ENCODE results near the gene PIP5K1C.

Gene PIP5K1C

GRCh38 chr19:3593156-3593555, 107.1 kb downstream of the PIP5K1C start:
- H3F3A ChIP-seq (ENCODE audit: insufficient read depth) = 0 out of 2 replicates have a peak, but pooled peaks cover 3% of the 10 kb centered on the region
- H3K9me3 ChIP-seq (ENCODE audit: insufficient read depth, low read length) = peaks cover 10% of the 10 kb centered on the region; the same call in 1 of the 2 replicates
- H3K4me2 ChIP-seq (ENCODE audit: low read depth, low read length, poor library complexity, severe bottlenecking) = no peak overlapping the region
- no peak for TF ChIP-seq EZH2phosphoT487 (conservative IDR thresholded peaks at IDR 0.05; ENCODE audit: low read length)
- H3K4me3 ChIP-seq (ENCODE audit: insufficient read depth, low read length, poor library complexity, severe bottlenecking) = no peak overlapping the region
- H2AFZ ChIP-seq (ENCODE audit: low read depth, low read length, severe bottlenecking) = no peak overlapping the region
- H3K27me3 ChIP-seq (ENCODE audit: low read length) = no peaks in the 10 kb centered on the region
- H3K79me2 ChIP-seq (ENCODE audit: insufficient read depth, low read length) = no peaks in the 10 kb centered on the region
- no peaks in the 10 kb centered on the region for H4K20me1 ChIP-seq (ENCODE audit: low read depth, low read length)
- H3K9ac ChIP-seq (ENCODE audit: low read length) = no peak overlapping the region
- no peaks in the 10 kb centered on the region for H3K9me2 ChIP-seq (replicated peaks; ENCODE audit: insufficient read depth, low read length)
- no peak overlapping the region for H3K27ac ChIP-seq (ENCODE audit: low read depth, low read length)
- H3K36me3 ChIP-seq (ENCODE audit: low read length) = no peaks in the 10 kb centered on the region

GRCh38 chr19:3591876-3592613, 108.2 kb downstream of the PIP5K1C start:
- H3K9ac ChIP-seq (ENCODE audit: low read length) = no peak overlapping the region
- no peaks in the 10 kb centered on the region for H3K9me2 ChIP-seq (replicated peaks; ENCODE audit: insufficient read depth, low read length)
- TF ChIP-seq, protein P1, sequence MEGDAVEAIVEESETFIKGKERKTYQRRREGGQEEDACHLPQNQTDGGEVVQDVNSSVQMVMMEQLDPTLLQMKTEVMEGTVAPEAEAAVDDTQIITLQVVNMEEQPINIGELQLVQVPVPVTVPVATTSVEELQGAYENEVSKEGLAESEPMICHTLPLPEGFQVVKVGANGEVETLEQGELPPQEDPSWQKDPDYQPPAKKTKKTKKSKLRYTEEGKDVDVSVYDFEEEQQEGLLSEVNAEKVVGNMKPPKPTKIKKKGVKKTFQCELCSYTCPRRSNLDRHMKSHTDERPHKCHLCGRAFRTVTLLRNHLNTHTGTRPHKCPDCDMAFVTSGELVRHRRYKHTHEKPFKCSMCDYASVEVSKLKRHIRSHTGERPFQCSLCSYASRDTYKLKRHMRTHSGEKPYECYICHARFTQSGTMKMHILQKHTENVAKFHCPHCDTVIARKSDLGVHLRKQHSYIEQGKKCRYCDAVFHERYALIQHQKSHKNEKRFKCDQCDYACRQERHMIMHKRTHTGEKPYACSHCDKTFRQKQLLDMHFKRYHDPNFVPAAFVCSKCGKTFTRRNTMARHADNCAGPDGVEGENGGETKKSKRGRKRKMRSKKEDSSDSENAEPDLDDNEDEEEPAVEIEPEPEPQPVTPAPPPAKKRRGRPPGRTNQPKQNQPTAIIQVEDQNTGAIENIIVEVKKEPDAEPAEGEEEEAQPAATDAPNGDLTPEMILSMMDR (IDR thresholded peaks at IDR 0.05; ENCODE audit: insufficient read depth, low read length, poor library complexity, severe bottlenecking) = no peak
- TF ChIP-seq EZH2phosphoT487 (conservative IDR thresholded peaks at IDR 0.05; ENCODE audit: low read length) = no peak
- no peaks in the 10 kb centered on the region for H3K79me2 ChIP-seq (ENCODE audit: insufficient read depth, low read length)
- H3K27ac ChIP-seq (ENCODE audit: low read depth, low read length) = no peak overlapping the region
- H3K9me3 ChIP-seq (ENCODE audit: insufficient read depth, low read length) = peaks cover 10% of the 10 kb centered on the region; the same call in 1 of the 2 replicates
- H3K27me3 ChIP-seq (ENCODE audit: low read length) = no peaks in the 10 kb centered on the region
- no peak overlapping the region for H3K4me3 ChIP-seq (ENCODE audit: insufficient read depth, low read length, poor library complexity, severe bottlenecking)
- no peaks in the 10 kb centered on the region for H3K36me3 ChIP-seq (ENCODE audit: low read length)
- H2AFZ ChIP-seq (ENCODE audit: low read depth, low read length, severe bottlenecking) = no peak overlapping the region
- H3K4me2 ChIP-seq (ENCODE audit: low read depth, low read length, poor library complexity, severe bottlenecking) = no peak overlapping the region
- 0 out of 2 replicates have a peak, but pooled peaks cover 3% of the 10 kb centered on the region for H3F3A ChIP-seq (ENCODE audit: insufficient read depth)
- no peaks in the 10 kb centered on the region for H4K20me1 ChIP-seq (ENCODE audit: low read depth, low read length)

DNA sequence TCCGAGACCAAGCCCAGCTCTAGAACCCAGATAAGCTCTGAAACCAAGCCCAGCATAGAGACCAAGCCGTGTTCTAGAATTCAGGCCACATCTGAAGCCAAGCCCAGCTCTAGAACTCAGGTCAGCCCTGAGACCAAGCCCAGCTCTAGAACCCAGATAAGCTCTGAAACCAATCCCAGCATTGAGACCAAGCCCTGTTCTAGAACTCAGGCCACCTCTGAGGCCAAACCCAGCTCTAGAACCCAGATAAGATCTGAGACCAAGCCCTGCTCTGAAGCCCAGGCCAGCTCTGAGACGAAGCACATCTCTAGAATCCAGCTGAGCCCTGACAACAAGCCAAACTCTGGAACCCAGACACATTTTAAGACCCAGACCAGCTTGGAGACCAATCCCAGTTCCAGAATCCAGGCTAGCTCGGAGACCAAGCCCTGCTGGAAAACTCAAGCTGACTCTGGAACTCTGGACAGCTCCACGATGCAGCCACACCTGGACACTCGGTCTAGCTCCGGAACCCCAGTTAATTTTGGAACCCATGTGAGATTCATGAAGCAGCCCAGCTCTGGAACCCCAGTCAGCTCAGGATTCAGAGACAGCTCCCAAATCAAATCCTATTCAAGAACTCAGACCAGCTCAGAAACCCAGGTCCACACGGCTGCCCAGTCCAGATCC, 109.1 kb downstream of the PIP5K1C start:
- H3K9me2 ChIP-seq (replicated peaks; ENCODE audit: insufficient read depth, low read length) = no peaks in the 10 kb centered on the region
- no peaks in the 10 kb centered on the region for H3K36me3 ChIP-seq (ENCODE audit: low read length)

More for the DNA sequence above, 109.1 kb downstream of the PIP5K1C start:
- Histone ChIP-seq H3K4me3 (ENCODE audit: insufficient read depth, low read length, poor library complexity, severe bottlenecking) (no peak overlapping the region), H2AFZ (ENCODE audit: low read depth, low read length, severe bottlenecking) (no peak overlapping the region), H4K20me1 (ENCODE audit: low read depth, low read length) (no peaks in the 10 kb centered on the region), H3K79me2 (ENCODE audit: insufficient read depth, low read length) (no peaks in the 10 kb centered on the region), H3K27ac (ENCODE audit: low read depth, low read length) (no peak overlapping the region), H3F3A (ENCODE audit: insufficient read depth) (0 out of 2 replicates have a peak, but pooled peaks cover 3% of the 10 kb centered on the region), H3K9ac (ENCODE audit: low read length) (no peak overlapping the region), H3K9me3 (ENCODE audit: insufficient read depth, low read length) (peaks cover 10% of the 10 kb centered on the region; the same call in 1 of the 2 replicates), H3K27me3 (ENCODE audit: low read length) (no peaks in the 10 kb centered on the region), H3K4me2 (ENCODE audit: low read depth, low read length, poor library complexity, severe bottlenecking) (no peak overlapping the region)
- no peak for TF ChIP-seq EZH2phosphoT487 (conservative IDR thresholded peaks at IDR 0.05; ENCODE audit: low read length)
- TF ChIP-seq, protein P1 (IDR thresholded peaks at IDR 0.05; ENCODE audit: insufficient read depth, low read length, poor library complexity, severe bottlenecking) = no peak
